HG03521 (cell line): ENCODE measurements around the gene RTN4R.

Experiments used
- ATAC-seq: cut with Tn5 transposase; IDR thresholded peaks from one replicate; pipeline ENCODE4 v1.9.1; 2021; ENCODE audit warnings: mild to moderate bottlenecking, moderate library complexity; ENCODE audit not compliant: unreplicated experiment

RTN4R gene

GRCh38 chr22:20231514-20232236 is 36.4 kb downstream of the RTN4R start:
- ATAC-seq, result no peak

GRCh38 chr22:20230777-20231420 is 37.2 kb downstream of the RTN4R start:
- ATAC-seq, result no peak

- ATAC-seq, result no peak
Measured at GRCh38 chr22:20229916-20230775, 38.0 kb downstream of the RTN4R start.

- no peak for ATAC-seq
Measured at GRCh38 chr22:20228939-20229272, 39.2 kb downstream of the RTN4R start.

- no peak for ATAC-seq
Measured at GRCh38 chr22:20228055-20228938, 39.8 kb downstream of the RTN4R start.

GRCh38 chr22:20227363-20227762 is 40.8 kb downstream of the RTN4R start:
- ATAC-seq, result no peak

GRCh38 chr22:20226760-20227350 is 41.3 kb downstream of the RTN4R start:
- no peak for ATAC-seq

GRCh38 chr22:20226077-20226716 is 41.9 kb downstream of the RTN4R start:
- ATAC-seq, result no peak

- ATAC-seq, result no peak
Measured at GRCh38 chr22:20225693-20225966, 42.5 kb downstream of the RTN4R start.

GRCh38 chr22:20224917-20225692 is 43.0 kb downstream of the RTN4R start:
- no peak for ATAC-seq

- ATAC-seq, result no peak
Measured at GRCh38 chr22:20224256-20224626, 43.9 kb downstream of the RTN4R start.

- ATAC-seq, result no peak
Measured at GRCh38 chr22:20223421-20224255, 44.5 kb downstream of the RTN4R start.

GRCh38 chr22:20222764-20223420 is 45.2 kb downstream of the RTN4R start:
- ATAC-seq, result no peak

- no peak for ATAC-seq
Measured at GRCh38 chr22:20221421-20222340, 46.4 kb downstream of the RTN4R start.

GRCh38 chr22:20220629-20221026 is 47.5 kb downstream of the RTN4R start:
- ATAC-seq, result no peak

- no peak for ATAC-seq
Measured at GRCh38 chr22:20219667-20220628, 48.2 kb downstream of the RTN4R start.
